Activated CD4-positive, alpha-beta T cell treated with anti-CD3 and anti-CD28 coated beads for 24 hours (primary cell): ENCODE data around the gene PDE1A.

Experiments
- DNase-seq, 2 donors: peaks; one replicate each; pipeline ENCODE4 v3.0.0-alpha.2; 2020; ENCODE audit warnings: low read depth in 2 of 2

Gene PDE1A

GRCh38 chr2:182359027-182359989 lies 67.5 kb downstream of the PDE1A start:
- DNase-seq = no peak

- DNase-seq = no peak
Measured at GRCh38 chr2:182358601-182359000, 68.2 kb downstream of the PDE1A start.

GRCh38 chr2:182355815-182356214 lies 71.0 kb downstream of the PDE1A start:
- no peak for DNase-seq

GRCh38 chr2:182351427-182351826 lies 75.4 kb downstream of the PDE1A start:
- DNase-seq = no peak

- DNase-seq = no peak
Measured at GRCh38 chr2:182349268-182349667, 77.6 kb downstream of the PDE1A start.

GRCh38 chr2:182345384-182345783 lies 81.5 kb downstream of the PDE1A start:
- no peak for DNase-seq

GRCh38 chr2:182330451-182331305 lies 96.2 kb downstream of the PDE1A start:
- DNase-seq = no peak

GRCh38 chr2:182324665-182325064 lies 102.2 kb downstream of the PDE1A start:
- DNase-seq = no peak

- no peak for DNase-seq
Measured at GRCh38 chr2:182321096-182321495, 105.7 kb downstream of the PDE1A start.

GRCh38 chr2:182319556-182320505 lies 107.0 kb downstream of the PDE1A start:
- DNase-seq = no peak

- no peak for DNase-seq
Measured at GRCh38 chr2:182318466-182319220, 108.2 kb downstream of the PDE1A start.

- no peak for DNase-seq
Measured at GRCh38 chr2:182316950-182317349, 109.9 kb downstream of the PDE1A start.

GRCh38 chr2:182302972-182303371 lies 123.9 kb downstream of the PDE1A start:
- no peak for DNase-seq

GRCh38 chr2:182302174-182302573 lies 124.7 kb downstream of the PDE1A start:
- DNase-seq = no peak

- DNase-seq = no peak
Measured at GRCh38 chr2:182301093-182301492, 125.7 kb downstream of the PDE1A start.

- no peak for DNase-seq
Measured at GRCh38 chr2:182300608-182301007, 126.2 kb downstream of the PDE1A start.

GRCh38 chr2:182299632-182300031 lies 127.2 kb downstream of the PDE1A start:
- no peak for DNase-seq

GRCh38 chr2:182298456-182298855 lies 128.4 kb downstream of the PDE1A start:
- DNase-seq = no peak

- DNase-seq = no peak
Measured at GRCh38 chr2:182291296-182291695, 135.5 kb downstream of the PDE1A start.

GRCh38 chr2:182283512-182283911 lies 143.3 kb downstream of the PDE1A start:
- DNase-seq = no peak

GRCh38 chr2:182281276-182281675 lies 145.6 kb downstream of the PDE1A start:
- DNase-seq = no peak
